ENCODE data around the gene PTPN7.
"Not testable (repeated sequence)": the region's sequence is repeated elsewhere in the genome, so short reads cannot be mapped to it uniquely, and the experiment has no call there.

PTPN7 gene

DNA sequence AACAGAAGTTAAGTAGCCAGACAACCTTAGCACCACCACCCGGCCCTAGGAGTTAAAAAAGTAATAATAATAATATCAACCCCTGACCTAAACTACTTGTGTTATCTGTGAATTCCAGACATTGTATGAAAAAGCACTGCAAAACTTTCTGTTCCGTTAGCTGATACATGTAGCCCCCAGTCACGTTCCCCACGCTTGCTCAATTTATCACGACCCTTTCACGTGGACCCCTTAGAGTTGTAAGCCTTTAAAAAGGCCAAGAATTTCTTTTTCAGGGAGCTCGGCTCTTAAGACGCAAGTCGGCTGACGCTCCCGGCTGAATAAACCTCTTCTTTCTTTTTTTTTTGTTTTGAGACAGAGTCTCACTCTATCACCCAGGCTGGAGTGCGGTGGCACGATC, 6.7 kb upstream of the PTPN7 start:
- not testable (repeated sequence) for DNase-seq (ENCODE audit: low read depth in 2 of 2)

DNA sequence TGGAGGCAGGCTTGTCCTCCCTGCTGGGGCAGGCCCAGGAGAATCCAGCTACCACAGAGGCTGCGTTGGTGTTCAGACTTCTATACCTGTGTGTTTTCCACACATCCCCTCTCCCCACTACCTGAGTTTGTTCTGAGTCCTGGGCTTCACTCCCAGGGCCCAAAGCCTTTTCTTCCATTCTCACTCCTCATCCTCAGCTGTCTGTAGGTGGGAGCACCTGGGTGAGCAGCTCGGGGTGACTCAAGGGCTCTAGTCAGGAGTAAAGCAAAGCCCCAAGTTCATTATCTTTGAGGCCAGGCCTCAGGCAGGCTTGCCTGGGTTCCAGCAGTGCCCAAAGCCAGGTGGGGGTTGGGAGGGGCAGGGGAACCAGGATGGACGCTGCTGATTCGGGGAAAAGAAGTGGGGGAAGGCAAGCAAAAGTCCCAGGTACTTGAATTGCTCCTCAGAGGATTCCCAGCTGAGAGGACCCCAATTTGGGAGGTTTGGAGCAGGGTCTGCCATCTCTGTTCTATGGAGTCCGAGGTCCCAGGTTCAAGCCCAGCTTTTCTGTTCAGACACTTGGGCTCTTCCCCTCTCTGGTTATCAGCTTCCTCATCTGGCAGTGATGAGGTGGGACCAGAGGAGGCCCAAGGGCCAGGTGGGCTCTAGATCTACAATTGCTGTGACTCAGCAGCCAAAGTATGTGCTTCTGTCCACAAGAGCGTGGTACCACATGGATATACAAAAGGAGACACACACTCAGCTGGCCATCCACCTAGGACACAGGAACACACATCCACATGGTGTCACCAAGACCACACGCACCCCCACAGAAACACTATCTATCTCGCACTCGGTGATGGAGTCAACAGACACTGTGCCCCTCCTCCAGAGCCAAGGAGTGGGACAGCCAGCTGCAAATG, 5.8 kb upstream of the PTPN7 start:
- no peak for DNase-seq (ENCODE audit: low read depth in 2 of 2)

DNA sequence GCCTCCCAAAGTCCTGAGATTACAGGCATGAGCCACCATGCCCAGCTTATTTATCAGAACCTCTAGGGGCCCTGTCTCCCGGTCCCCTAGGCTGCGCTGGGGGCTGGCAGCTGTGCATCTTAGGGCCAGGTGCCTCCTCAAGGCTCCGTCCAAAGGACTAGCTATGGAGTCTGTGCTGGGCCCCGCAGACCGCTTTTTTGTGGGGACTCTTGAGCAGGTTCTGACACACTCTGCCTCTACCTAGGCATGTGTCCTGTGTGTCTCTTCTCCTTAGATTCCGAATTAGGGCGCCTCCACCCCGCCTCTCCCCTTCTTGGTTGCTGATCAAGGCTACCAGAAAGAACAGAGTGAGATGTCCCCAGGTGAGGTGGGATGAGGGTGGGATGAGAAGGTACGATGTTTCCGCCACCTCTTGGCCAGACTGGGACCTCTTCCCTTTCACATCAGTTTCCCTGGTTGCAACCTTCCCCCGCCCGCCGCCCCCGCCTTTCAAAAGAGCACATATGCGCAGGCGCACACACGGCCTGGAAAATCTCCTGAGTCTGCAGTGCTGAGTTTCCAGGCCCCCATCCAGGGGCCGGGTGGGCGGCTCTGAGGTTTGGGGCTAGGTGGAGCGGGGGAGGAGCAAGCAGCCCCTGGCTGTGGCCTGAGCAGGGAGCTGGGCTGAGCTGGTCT, 5.0 kb upstream of the PTPN7 start:
- peak; percentile 28 to 46 for DNase-seq (ENCODE audit: low read depth in 2 of 2)

DNA sequence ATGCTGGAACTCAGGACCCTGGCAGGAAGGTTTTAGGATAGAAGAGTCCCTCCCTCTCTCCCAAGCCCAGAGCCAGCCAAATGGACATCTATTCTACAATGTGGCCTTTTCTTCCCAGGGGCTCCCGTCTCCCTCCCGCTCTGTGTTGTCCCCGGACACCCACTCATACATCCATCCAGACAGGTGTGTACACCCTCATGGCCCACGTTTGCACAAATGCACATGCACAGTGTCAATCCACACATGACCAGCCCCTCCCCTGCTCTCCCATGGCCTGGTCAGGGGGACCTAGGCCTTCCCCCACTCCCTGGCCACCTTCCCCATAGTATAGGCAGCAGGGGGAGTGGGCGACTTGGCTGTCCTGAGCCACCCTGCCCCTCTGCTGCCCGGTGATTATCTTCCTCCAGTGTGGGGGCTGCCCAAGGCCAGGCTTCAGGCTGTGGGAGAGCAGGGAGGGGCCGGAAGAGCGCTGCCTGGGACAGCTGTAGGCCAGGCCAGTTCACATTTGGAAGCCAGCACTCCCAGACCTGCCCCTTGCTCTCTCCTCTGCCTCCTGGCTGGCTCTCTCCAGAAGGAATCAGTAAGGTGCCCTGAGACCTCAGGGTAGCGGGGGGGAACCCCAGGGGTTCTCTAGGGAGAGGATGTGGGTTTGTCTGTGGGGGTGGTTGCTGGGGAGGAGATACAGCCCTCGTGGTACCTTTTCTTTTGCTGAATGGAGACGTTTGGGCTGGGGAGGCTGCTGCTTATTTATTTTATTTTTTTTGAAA, 4.1 kb upstream of the PTPN7 start:
- DNase-seq (ENCODE audit: low read depth in 2 of 2): peak; percentile 56 to 65

DNA sequence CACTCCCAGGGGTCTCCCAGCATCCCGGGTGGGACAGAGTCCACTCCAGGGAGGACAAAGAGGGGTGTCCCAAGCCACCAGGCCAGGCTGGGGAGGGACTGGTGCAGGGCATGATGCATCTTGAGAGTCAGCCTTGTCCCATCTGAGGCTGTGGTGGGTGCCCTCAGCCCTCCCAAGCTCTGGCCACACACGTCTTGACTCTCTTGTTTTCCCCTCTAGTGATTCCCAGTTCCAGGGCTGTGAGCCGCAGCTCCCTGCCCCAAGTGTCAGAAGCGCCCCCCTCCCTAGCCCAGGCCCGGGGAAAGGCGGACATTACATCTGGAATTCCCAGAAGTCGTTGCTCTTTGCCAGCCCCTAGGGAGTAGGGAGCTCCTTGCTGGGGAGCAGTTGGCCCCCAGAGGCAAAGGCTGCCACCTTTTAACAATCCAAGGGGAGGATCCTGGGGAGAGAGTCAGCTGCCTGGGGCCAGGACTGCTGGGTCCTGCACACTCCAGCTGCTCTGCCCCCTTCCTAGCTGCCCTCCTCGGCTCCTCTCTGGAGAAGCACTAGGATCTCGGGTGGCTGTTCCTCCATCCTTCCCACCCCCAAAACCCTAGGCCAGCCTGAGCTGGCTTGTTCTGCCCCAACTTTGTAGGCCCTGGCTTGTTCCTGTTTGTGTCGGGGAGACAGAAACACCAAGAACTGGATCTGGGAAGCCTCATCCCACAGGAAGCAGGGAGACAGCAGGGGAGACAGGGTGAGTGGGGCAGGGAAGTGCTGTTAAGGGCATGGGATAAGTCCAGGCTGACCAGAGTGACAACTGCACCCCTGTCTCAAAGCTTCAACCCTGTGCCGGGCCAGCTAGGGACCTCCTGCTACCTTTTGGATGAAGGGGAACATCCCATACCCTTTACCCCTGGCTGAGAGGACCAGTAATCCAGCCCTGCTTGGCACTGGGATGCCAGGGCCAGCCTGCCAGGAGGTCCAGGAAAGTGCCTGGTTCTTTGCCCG, 3.2 kb upstream of the PTPN7 start:
- DNase-seq (ENCODE audit: low read depth in 2 of 2): no peak

DNA sequence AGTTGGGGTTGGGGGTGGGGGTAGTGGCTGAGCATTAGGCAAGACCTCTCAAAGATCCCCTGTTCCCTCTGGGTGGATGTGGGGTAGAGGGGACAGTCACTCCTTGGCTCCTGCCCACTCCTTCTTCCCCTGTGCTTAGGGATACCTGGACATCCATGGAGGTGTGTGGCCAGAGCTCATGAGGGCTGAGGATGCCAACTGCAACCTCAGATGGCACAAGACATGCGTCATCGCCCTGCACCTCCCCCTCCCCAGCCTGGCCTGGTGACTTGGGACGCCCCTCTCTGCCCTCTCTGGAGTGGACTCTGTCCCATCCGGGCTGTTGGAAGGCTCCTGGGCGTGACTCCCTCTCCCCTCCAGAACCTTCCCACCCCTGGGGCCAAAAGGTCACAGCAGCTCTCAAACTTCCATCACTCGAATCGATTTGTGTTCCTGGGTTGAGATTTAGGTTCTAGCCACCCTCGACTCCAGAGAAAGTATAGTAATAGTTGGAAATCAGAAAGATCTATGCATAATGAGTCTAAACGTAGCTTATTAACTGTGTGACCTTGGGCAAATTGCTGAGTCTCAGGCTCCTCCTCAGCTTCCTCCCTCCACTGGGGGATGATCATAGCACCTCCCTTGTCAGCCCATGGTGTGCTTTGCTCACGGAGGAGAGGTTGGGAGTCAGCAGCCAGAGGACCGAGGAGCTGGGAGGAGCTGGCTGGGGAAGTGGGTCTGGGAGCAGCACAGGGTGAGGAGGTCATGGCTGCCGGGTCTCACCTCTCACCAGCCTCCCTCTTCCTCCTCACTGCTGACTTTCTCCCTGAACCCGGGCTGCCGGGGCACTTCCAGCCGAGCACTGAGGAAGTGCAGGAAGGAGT, 2.2 kb upstream of the PTPN7 start:
- DNase-seq (ENCODE audit: low read depth in 2 of 2): no peak

DNA sequence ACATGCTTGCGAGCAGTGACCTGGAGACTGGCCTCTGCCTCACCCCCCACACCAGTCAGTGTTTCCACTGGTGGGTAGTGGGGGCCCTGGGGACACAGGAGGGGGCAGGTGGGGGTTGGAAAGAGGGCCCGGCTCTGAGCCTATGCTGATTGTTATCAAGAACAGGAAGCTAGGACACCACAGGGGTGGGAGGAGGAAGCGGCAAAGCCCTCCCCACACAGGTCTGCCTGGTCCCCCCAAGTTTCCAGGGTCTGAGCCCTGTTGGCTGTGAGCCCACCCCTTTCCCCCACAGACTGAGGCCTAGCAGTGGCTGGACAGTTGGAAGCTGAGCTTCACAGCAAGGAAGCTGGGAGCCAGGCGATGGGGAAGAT, 1.6 kb upstream of the PTPN7 start:
- DNase-seq (ENCODE audit: low read depth in 2 of 2): peak; percentile 49 to 64

DNA sequence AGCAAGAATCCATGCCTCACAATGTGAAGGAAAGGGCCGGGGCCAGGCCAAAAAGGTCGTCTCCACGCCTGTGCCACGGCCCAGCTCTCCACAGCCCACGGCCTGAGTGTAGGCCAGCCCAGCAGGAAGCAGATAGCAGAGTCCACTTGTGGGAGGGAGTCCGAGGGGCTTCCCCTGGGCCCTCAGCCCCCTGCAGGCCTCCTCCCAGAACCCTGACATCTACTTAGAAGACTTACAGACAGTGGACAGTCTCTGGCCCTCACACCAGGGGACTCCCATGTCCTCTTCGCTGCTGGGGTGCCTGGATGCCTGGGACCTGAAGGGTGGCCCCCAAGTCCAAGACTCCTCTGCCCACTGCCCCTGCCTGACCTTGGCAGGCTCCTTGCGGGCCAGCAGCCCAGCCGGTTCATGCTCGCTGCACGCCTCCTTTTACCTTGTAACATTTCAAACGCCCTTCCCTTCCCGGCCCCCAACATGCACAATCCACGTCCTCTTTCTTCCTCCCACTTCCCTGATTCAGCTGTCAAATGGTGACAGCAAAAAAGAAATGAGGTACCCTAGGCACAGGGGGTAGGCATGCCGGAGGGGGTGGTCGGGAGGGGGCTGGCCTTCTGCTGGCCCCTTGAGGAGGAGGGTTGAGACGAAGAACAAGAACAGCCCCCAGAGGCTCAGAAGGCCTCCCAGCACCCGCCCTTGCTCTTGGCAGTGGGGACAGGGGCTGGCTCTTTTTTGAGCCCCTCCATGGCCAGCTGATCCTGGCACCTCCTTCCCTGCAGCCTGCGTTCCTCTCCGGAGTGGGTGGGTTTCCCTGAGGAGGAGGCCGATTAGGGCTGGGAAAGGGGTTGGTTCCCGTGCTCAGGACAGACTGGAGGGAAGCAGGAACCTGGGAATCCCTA, 997 bp upstream of the PTPN7 start:
- DNase-seq (ENCODE audit: low read depth in 2 of 2): no peak

DNA sequence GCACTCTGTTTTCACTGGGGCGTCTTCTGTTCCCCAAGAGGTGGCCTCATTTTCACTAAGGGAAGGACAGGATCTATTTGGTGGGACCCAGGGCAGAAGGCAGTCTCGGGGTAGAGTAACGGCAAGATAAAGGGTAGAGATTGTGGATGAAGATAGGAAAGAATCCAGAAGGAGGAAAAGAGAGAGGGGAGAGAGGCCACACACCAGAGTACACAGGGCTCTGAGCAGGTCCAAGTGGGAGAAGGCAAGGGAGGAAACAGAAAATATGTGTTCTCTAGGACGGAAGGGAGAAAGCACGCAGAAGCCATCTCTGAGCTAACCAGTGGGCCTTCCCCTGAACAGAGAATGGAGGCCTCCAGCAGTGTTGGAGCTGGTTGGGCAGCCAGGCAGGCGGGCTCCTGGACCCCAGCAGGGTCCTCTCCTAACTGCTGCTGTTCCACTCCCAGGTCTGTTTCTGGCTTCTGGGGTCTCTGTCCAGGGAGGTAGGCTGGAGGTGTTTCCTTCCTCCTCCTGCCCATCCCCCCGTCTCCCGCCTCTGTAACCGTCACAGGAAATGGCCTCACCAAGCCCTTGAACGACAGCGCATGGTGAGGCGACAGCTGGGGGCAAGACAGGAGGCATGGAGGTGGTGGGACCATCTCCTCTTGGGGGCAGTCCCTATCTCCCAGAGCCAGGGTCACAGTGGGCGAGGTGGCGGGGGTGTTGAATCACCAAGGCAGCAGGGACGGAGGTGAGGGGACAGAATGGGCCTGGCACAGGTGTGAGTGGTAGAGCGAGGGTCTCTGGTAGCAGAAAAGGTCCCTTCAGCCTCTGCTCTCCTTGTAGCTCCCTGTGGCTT, 649 bp downstream of the PTPN7 start:
- DNase-seq (ENCODE audit: low read depth in 2 of 2): peak; percentile 28 to 45

DNA sequence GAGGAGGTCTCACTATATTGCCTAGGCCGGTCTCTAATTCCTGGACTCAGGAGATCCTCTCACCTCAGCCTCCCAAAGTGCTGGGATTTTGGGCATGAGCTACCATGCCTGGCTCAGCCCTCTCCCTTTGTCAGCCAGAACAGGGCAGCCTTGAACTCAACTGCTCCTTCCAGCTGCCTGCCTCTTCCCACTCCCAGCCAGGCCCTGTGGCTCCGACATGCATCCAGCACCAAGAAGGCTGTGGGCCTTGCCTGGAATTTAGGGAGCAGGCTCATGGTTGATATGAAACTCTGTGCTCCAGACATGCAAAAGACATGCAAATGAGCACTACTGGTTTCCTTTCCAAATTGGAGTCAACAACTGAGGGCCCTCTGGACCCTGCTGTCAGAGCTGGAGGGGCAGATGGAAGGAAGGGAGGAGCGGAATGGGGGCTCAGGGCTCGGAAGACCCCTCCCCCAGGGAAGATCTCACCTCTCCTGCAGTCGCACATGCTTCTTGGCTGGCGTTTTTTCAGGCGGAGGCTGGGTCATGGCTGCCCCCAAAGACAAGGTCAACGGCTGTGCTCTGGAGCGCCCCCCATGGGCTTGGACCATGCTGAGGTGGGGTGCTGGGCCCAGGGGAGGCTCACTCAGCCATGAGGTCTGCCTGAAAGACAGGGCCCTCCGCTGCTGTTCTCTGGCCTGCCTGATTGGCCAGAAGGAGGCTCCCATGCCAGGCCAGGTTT, 1.4 kb downstream of the PTPN7 start:
- DNase-seq (ENCODE audit: low read depth in 2 of 2): no peak

DNA sequence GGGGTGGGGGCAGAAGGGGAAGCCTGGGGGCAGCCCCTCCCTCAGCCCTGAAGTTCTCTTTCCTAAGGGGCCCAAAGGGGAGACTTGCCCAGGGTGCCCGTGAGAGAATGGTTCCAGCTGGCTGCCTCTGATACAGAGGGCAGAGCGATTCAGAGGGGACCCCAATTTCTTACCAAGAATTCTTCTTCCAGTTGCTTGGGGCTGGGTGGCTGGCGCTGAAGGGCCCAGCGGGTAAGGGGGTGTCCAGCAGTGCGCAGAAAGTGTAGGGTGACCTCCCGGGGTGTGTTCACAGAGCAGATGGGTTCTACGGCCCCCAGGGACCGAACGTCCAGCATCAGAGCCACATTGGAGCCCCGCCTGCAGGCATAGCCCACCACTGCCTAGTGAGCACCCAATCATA, 2.5 kb downstream of the PTPN7 start:
- no peak for DNase-seq (ENCODE audit: low read depth in 2 of 2)

DNA sequence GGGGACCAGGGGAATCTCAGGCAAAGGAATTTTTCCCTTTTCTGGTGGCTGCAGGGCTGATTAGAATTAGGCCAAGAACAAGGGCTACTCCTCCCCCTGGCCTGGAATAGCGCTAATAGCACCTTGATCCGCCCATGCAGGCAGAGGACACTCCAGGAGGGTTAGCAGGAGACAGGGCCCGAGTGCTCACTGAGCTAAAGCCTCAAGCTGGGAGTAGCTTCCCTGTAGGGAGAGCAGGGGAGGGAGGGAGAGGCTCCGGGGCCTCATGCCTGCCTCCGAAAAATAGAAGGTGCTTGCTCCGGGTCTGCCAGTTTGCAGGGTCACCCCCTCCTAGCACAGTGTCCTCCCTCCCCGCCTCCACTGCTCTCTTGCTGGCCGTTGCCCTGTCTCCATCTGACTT, 3.8 kb downstream of the PTPN7 start:
- no peak for DNase-seq (ENCODE audit: low read depth in 2 of 2)

DNA sequence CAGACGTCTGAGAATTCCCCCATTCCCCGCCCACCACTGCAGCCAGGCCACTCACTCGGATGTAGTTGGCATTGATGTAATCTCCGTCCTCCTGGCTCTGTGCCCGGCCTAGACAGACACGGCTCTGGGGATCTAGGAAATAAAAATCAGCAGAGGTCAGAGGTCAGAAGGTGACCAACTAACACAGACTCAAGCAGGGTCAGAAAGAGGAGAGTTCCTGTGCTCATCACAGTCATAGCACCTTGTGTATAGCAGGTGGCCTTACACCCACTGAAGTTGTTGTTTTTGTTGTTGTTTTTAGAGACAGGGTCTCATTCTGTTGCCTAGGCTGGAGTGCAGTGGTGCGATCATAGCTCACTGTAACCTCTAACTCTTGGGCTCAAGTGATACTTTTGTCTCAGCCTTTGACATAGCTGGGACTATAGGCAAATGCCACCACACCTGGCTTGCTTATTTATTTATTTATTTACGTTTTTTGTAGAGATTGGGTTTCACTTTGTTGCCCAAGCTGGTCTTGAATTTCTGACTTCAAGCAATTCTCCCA, 4.9 kb downstream of the PTPN7 start:
- DNase-seq (ENCODE audit: low read depth in 2 of 2): no peak

DNA sequence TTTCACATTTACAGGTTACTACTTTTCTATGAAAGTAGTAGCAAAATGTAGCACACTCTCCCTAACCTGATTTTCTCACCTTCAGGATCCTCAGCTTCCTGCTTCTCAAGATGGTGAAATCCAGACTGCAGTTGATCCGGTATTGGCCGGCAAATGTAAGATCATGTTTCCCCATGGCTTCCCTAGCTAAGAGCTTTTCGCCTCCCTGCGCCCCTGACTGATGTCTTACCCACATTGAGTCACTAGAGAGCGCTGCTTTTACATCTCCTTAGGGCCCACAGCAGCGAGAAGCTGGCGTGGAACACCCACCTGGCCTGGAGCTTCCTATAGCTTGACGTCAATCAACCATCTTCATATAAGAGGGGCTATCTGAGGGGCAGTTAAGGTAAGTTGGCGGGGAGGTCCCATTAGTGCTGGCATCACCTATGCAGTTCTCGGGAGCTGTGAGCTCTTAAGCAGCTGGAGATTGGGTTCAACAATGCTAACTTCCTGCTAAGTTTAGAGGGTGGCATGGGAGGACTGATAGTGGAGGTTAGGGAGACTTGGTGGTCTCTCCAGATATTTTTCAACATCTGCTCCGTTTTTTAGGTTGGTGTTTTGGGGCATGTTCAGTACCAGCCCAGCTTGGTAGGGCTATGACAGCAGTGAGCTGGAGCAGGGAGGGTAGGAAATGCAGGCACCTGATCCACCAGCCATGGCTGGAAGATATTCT, 5.5 kb downstream of the PTPN7 start:
- DNase-seq (ENCODE audit: low read depth in 2 of 2): no peak

DNA sequence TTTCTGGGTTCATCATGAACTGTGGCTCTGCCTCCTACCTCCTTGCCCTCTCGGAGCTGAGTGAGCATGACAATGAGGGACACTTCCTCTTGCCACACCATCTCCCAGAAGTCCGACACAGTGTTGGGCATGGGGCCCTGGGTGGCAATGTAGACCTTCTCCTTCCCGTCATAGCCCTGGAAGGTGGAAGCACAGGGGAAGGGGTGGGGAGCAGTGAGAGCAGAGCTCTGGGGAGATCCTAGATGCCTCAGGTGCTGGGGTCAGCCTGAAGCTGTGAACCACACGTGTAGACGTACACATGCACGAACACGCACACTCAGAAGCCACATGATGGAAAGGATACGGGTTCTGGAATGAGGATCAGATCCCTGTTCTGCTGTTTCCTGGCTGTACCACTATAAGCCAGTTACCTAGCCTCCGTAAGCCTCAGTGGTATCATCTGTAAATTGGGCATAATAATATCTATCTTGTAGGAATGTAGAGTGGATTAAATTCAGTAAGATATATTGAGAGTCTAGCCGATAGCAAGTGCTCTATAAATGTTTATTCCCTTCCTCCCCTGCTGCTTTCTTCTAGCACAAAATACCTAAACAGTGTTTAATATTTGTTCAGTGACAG, 6.1 kb downstream of the PTPN7 start:
- no peak for DNase-seq (ENCODE audit: low read depth in 2 of 2)

DNA sequence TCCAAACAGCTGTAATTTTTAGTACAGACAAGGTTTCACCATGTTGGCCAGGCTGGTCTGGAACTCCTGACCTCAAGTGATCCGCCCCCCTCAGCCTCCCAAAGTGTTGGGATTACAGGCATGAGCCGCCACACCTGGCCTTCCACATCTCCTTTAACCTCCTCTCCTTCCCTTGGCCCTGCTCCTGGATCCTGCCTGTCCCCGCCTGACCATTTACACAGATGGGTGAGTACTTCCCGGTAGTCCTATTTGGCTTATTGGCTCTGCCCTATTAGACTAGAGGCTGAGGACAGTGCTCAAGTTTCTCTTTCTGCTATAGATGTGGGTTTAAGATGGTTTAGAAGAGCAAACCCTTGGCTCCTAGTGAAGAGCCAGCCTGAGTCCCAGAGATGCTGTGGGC, 7.1 kb downstream of the PTPN7 start:
- no peak for DNase-seq (ENCODE audit: low read depth in 2 of 2)

All from stimulated activated CD8-positive, alpha-beta memory T cell treated with anti-CD3 and anti-CD28 coated beads, Interleukin-15, amount 100 ng/mL, for 4 hours (primary cell).